DMS53 treated with DMSO at 0.1 percent for 48 hours (cell line): ENCODE measurements around the gene CDC14A.
A peak's percentile ranks its signal among the peaks of the same experiment; 100 is the strongest.

ENCODE experiments used
- DNase-seq: peaks from one replicate; lab custom pipeline; 2025; ENCODE audit not compliant: unreplicated experiment; lab: John Stamatoyannopoulos, UW

The CDC14A gene

GRCh38 chr1:100440075-100440809 lies 87.9 kb downstream of the CDC14A start:
- no peak for DNase-seq

GRCh38 chr1:100441146-100441545 lies 88.8 kb downstream of the CDC14A start:
- no peak for DNase-seq

GRCh38 chr1:100441651-100442050 lies 89.3 kb downstream of the CDC14A start:
- no peak for DNase-seq

GRCh38 chr1:100443811-100444571 lies 91.7 kb downstream of the CDC14A start:
- DNase-seq: no peak

GRCh38 chr1:100445565-100445964 lies 93.3 kb downstream of the CDC14A start:
- DNase-seq: no peak

- DNase-seq: peak; percentile 95
Observed at GRCh38 chr1:100448366-100448765, 96.1 kb downstream of the CDC14A start.

- no peak for DNase-seq
Observed at GRCh38 chr1:100449477-100449876, 97.2 kb downstream of the CDC14A start.

- DNase-seq: peak; percentile 67
Observed at GRCh38 chr1:100452641-100453040, 100.3 kb downstream of the CDC14A start.

- peak; percentile 22 for DNase-seq
Observed at GRCh38 chr1:100455478-100456072, 103.3 kb downstream of the CDC14A start.

- no peak for DNase-seq
Observed at GRCh38 chr1:100456880-100457279, 104.6 kb downstream of the CDC14A start.

- no peak for DNase-seq
Observed at GRCh38 chr1:100457683-100458082, 105.4 kb downstream of the CDC14A start.

GRCh38 chr1:100458661-100459357 lies 106.5 kb downstream of the CDC14A start:
- no peak for DNase-seq

- DNase-seq: peak; percentile 93
Observed at GRCh38 chr1:100459358-100460114, 107.2 kb downstream of the CDC14A start.

GRCh38 chr1:100461222-100461621 lies 108.9 kb downstream of the CDC14A start:
- DNase-seq: no peak

GRCh38 chr1:100462326-100463025 lies 110.2 kb downstream of the CDC14A start:
- DNase-seq: no peak

GRCh38 chr1:100463791-100464424 lies 111.6 kb downstream of the CDC14A start:
- peak; percentile 87 for DNase-seq

- DNase-seq: no peak
Observed at GRCh38 chr1:100469578-100469977, 117.3 kb downstream of the CDC14A start.

GRCh38 chr1:100474834-100475233 lies 122.5 kb downstream of the CDC14A start:
- DNase-seq: no peak

GRCh38 chr1:100476735-100477290 lies 124.5 kb downstream of the CDC14A start:
- no peak for DNase-seq
